Endothelial cell of umbilical vein (primary cell): ENCODE measurements around the gene HGF. TPM values are rescaled to one million over a fixed set of nuclear protein-coding genes. Genes with fewer than 3 reads are reported as not detected.

Experiments
- BruUV-seq: library from RNA; stranded (reverse); fragments of 400-500 nt; replicated peaks from 2 replicates; lab custom pipeline; 2021; lab: Mats Ljungman, UMichigan
- CTCF ChIA-PET: fragments of 300-600, 350-600 bp; sonication (Branson Sonifier 250); formaldehyde crosslinking; loops from one replicate; lab custom pipeline; 2021; ENCODE audit warnings: antibody characterized with exemption, inconsistent platforms; lab: Charles Lee
- POLR2A ChIA-PET: fragments of 300-600, 350-600 bp; sonication (Branson Sonifier 250); formaldehyde crosslinking; loops from one replicate; lab custom pipeline; 2021; ENCODE audit warnings: antibody characterized with exemption, inconsistent platforms; lab: Charles Lee
- DNase-seq: peaks from one replicate; pipeline ENCODE4 v3.0.0-alpha.2; 2011; ENCODE audit warnings: low read depth, low spot score
- FAIRE-seq: peaks from 2 replicates; lab custom pipeline; 2011; peaks lifted over from hg19 to GRCh38; lab: Jason Lieb, UNC
- H2AFZ ChIP-seq: 2 replicates; pipeline ENCODE4 v1.6.0; 2012; ENCODE audit warnings: low read depth, low read length, control low read depth, inconsistent platforms
- H3K27ac ChIP-seq: 2 replicates; pipeline ENCODE4 v1.5.1; 2011; ENCODE audit warnings: low read depth, mild to moderate bottlenecking, control low read depth, low read length, moderate library complexity; ENCODE audit not compliant: insufficient read depth
- H3K27me3 ChIP-seq, 2 experiments: 2 replicates each; pipeline versions ENCODE4 v1.6.0 to v1.6.1; 2011; ENCODE audit warnings: low read length in 2 of 2, mixed read lengths in 1 of 2; ENCODE audit not compliant: control insufficient read depth in 2 of 2, insufficient read depth in 2 of 2
- H3K36me3 ChIP-seq, 2 experiments: 2 replicates in 1 of 2; 3 replicates in 1 of 2; pipeline ENCODE4 v1.5.1; 2011; ENCODE audit warnings: low read length in 2 of 2, mild to moderate bottlenecking in 1 of 2, moderate library complexity in 1 of 2; ENCODE audit not compliant: control insufficient read depth in 2 of 2, insufficient read depth in 2 of 2; ENCODE audit errors: extremely low read depth in 1 of 2
- H3K4me1 ChIP-seq: 3 replicates; pipeline ENCODE4 v1.5.1; 2011; ENCODE audit warnings: mild to moderate bottlenecking, low read length; ENCODE audit not compliant: control insufficient read depth, insufficient read depth; ENCODE audit errors: extremely low read depth
- H3K4me2 ChIP-seq: 2 replicates; pipeline ENCODE4 v1.6.1; 2011; ENCODE audit warnings: low read length, control low read depth, mixed read lengths; ENCODE audit not compliant: insufficient read depth
- H3K4me3 ChIP-seq, 3 experiments: fragments of 200-600 bp in 1 of 3; sonication (generic), shearing (Covaris generic) in 1 of 3; replicated peaks in 1 of 3; 2 replicates each; pipeline ENCODE4 v1.5.1; 2011 to 2016; ENCODE audit warnings: control low read depth in 3 of 3, low read length in 3 of 3, mild to moderate bottlenecking in 2 of 3, inconsistent platforms in 1 of 3, low read depth in 1 of 3, moderate library complexity in 1 of 3; ENCODE audit not compliant: insufficient read depth in 1 of 3
- H3K79me2 ChIP-seq: 2 replicates; pipeline ENCODE4 v1.6.0; 2012; ENCODE audit warnings: low read length, inconsistent platforms; ENCODE audit not compliant: control insufficient read depth, insufficient read depth
- H3K9ac ChIP-seq: replicated peaks from 2 replicates; pipeline ENCODE3; 2011; ENCODE audit warnings: low read length, control low read depth; ENCODE audit not compliant: insufficient read depth; ENCODE audit errors: extremely low read depth
- H3K9me1 ChIP-seq: replicated peaks from 3 replicates; pipeline ENCODE4 v1.6.0; 2011; ENCODE audit warnings: mild to moderate bottlenecking, low read length; ENCODE audit not compliant: control insufficient read depth, insufficient read depth; ENCODE audit errors: extremely low read depth
- H3K9me3 ChIP-seq: replicated peaks from 2 replicates; pipeline ENCODE4 v1.5.1; 2012; ENCODE audit warnings: low read length, inconsistent platforms; ENCODE audit not compliant: control insufficient read depth, insufficient read depth
- H4K20me1 ChIP-seq: replicated peaks from 2 replicates; pipeline ENCODE3; 2011; ENCODE audit warnings: mild to moderate bottlenecking, low read length; ENCODE audit not compliant: control insufficient read depth, insufficient read depth; ENCODE audit errors: extremely low read depth
- EZH2 ChIP-seq: IDR thresholded peaks from 2 replicates; pipeline ENCODE4 v1.6.1; 2012; ENCODE audit warnings: borderline replicate concordance, low read depth, mild to moderate bottlenecking, moderate library complexity, low read length, inconsistent platforms; ENCODE audit not compliant: severe bottlenecking
- FOS ChIP-seq: IDR thresholded peaks from 2 replicates; pipeline ENCODE4 v1.6.1; 2011; ENCODE audit warnings: mild to moderate bottlenecking, low read length, moderate library complexity, borderline replicate concordance; ENCODE audit not compliant: insufficient read depth
- GATA2 ChIP-seq: IDR thresholded peaks from 2 replicates; pipeline ENCODE4 v1.7.0; 2011; ENCODE audit warnings: low read depth, mild to moderate bottlenecking, moderate library complexity, mixed read lengths, low read length; ENCODE audit not compliant: insufficient read length, insufficient read depth
- JUN ChIP-seq: IDR thresholded peaks from 2 replicates; pipeline ENCODE4 v1.6.1; 2011; ENCODE audit warnings: borderline replicate concordance, low read depth; ENCODE audit not compliant: insufficient read length, insufficient read depth
- MAX ChIP-seq: IDR thresholded peaks from 2 replicates; pipeline ENCODE4 v1.6.1; 2011; ENCODE audit not compliant: insufficient read depth, insufficient read length
- MYC ChIP-seq: IDR thresholded peaks from one replicate; pipeline ENCODE4 v1.6.1; 2011; ENCODE audit warnings: mild to moderate bottlenecking, low read depth, low read length
- POLR2A ChIP-seq: IDR thresholded peaks from 2 replicates; pipeline ENCODE4 v1.6.1; 2012; ENCODE audit warnings: low read depth, mild to moderate bottlenecking, control low read depth, low read length
- POLR2AphosphoS5 ChIP-seq: IDR thresholded peaks from 2 replicates; pipeline ENCODE4 v1.6.1; 2012; ENCODE audit warnings: low read depth, mild to moderate bottlenecking, control low read depth, low read length, moderate library complexity; ENCODE audit not compliant: insufficient read depth
- dilution Hi-C: fragments of 300-500 bp; cut with MboI; formaldehyde crosslinking; loops from one replicate; pipeline ENCODE4 v1.15.0; 2019; ENCODE audit warnings: low sequenced_read_pairs; ENCODE audit not compliant: extremely low pct_ligation_motif_present
- intact Hi-C: fragments of 100-400 bp; cut with micrococcal nuclease; formaldehyde crosslinking; loops from one replicate; pipeline ENCODE4 v1.10.0; 2022
- polyA plus RNA-seq, 4 experiments: library from polyadenylated mRNA; depleted of rRNA in 3 of 4; stranded (reverse) in 3 of 4; unstranded in 1 of 4; fragments of >200 nt; gene quantifications; 2 replicates each; pipeline versions ENCODE4 v1.2.1 to v1.2.3, GENCODE V29; 2011 to 2012; ENCODE audit warnings: missing spikeins in 1 of 4
- total RNA-seq: library from RNA; stranded (reverse); gene quantifications from 2 replicates; pipeline ENCODE4 v1.2.3, GENCODE V29; 2021
- TF ChIP-seq, protein P1 (sequence below), 2 donors: IDR thresholded peaks; 1 replicate in 1 of 2; 2 replicates in 1 of 2; pipeline ENCODE4 v1.5.1; 2011; ENCODE audit warnings: low read length in 2 of 2, mild to moderate bottlenecking in 2 of 2, moderate library complexity in 2 of 2, control low read depth in 1 of 2, inconsistent platforms in 1 of 2, low read depth in 1 of 2; ENCODE audit not compliant: insufficient read depth in 1 of 2; ENCODE audit errors: extremely low read depth in 1 of 2

HGF gene
- total and polyA plus RNA-seq, 2 donors (not counting 3 experiments of a cell fraction or from before 2014, with no cell fraction given): 0.15 to 0.18 TPM

GRCh38 chr7:81693894-81694293 is 76.0 kb downstream of the HGF start:
- Histone ChIP-seq H3K79me2 (no peaks in the 10 kb centered on the region), H3K4me1 (peaks cover 5% of the 10 kb centered on the region), H4K20me1 (no peaks in the 10 kb centered on the region), H3K9ac (no peak overlapping the region), H3K9me1 (no peaks in the 10 kb centered on the region), H3K4me2 (no peak overlapping the region), H3K27ac (no peak overlapping the region), H3K9me3 (no peaks in the 10 kb centered on the region), H3K36me3 (no peaks in the 10 kb centered on the region), H2AFZ (no peak overlapping the region), H3K4me3 (no peak overlapping the region), H3K27me3 (no peaks in the 10 kb centered on the region)
- no peak for FAIRE-seq
- ChIA-PET CTCF (interaction anchor here (1.2 to 1.8 kb wide), 2 partner anchors 7 to 11 kb away, joined by 3 to 6 read pairs; no protein-coding TSS in a partner anchor), POLR2A (no interaction called here)
- dilution Hi-C loops: no loop called here
- no TSS peak for BruUV-seq
- no peak for DNase-seq
- TF ChIP-seq MAX: no peak
- no peak for TF ChIP-seq POLR2A
- TF ChIP-seq GATA2: no peak
- no peak for TF ChIP-seq MYC
- TF ChIP-seq, protein P1, sequence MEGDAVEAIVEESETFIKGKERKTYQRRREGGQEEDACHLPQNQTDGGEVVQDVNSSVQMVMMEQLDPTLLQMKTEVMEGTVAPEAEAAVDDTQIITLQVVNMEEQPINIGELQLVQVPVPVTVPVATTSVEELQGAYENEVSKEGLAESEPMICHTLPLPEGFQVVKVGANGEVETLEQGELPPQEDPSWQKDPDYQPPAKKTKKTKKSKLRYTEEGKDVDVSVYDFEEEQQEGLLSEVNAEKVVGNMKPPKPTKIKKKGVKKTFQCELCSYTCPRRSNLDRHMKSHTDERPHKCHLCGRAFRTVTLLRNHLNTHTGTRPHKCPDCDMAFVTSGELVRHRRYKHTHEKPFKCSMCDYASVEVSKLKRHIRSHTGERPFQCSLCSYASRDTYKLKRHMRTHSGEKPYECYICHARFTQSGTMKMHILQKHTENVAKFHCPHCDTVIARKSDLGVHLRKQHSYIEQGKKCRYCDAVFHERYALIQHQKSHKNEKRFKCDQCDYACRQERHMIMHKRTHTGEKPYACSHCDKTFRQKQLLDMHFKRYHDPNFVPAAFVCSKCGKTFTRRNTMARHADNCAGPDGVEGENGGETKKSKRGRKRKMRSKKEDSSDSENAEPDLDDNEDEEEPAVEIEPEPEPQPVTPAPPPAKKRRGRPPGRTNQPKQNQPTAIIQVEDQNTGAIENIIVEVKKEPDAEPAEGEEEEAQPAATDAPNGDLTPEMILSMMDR (IDR thresholded peaks at IDR 0.05; ENCODE audit: extremely low read depth in 1 of 2, insufficient read depth in 1 of 2, low read depth in 1 of 2, low read length in 2 of 2): no peak
- no peak for TF ChIP-seq POLR2AphosphoS5
- TF ChIP-seq JUN: no peak
- no peak for TF ChIP-seq FOS
- no peak for TF ChIP-seq EZH2
- intact Hi-C loops: no loop called here
